Measurements from ENCODE around the gene MFNG. TPM values are rescaled to one million over a fixed set of nuclear protein-coding genes. Genes with fewer than 3 reads are reported as not detected.

The MFNG gene
- total RNA-seq, 1 donor from 2014 or later = 97.7 TPM

GRCh38 chr22:37427135-37427710 lies 59.0 kb downstream of the MFNG start, which contains the start of gene ELFN2:
Gene ELFN2 (minus strand): TSS chr22:37427479. CDS start chr22:37375534, 51,945 bp downstream.
- DNase-seq (ENCODE audit: low read depth in 2 of 2) = peak in 1 of 2 donors; percentile 37

- DNase-seq (ENCODE audit: low read depth in 2 of 2) = no peak
These were observed 59.5 kb downstream of the MFNG start for GRCh38 chr22:37426706-37427134.

GRCh38 chr22:37425800-37426705 lies 60.1 kb downstream of the MFNG start:
- DNase-seq (ENCODE audit: low read depth in 2 of 2) = peak in 1 of 2 donors; percentile 23

- no peak for DNase-seq (ENCODE audit: low read depth in 2 of 2)
These were observed 60.8 kb downstream of the MFNG start for GRCh38 chr22:37425369-37425768.

- no peak for DNase-seq (ENCODE audit: low read depth in 2 of 2)
These were observed 62.9 kb downstream of the MFNG start for GRCh38 chr22:37423283-37423682.

GRCh38 chr22:37421468-37421877 lies 64.7 kb downstream of the MFNG start:
- no peak for DNase-seq (ENCODE audit: low read depth in 2 of 2)

- peak in 1 of 2 donors; percentile 33 for DNase-seq (ENCODE audit: low read depth in 2 of 2)
These were observed 65.3 kb downstream of the MFNG start for GRCh38 chr22:37420686-37421467.

- DNase-seq (ENCODE audit: low read depth in 2 of 2) = no peak
These were observed 66.1 kb downstream of the MFNG start for GRCh38 chr22:37419969-37420685.

- DNase-seq (ENCODE audit: low read depth in 2 of 2) = no peak
These were observed 66.7 kb downstream of the MFNG start for GRCh38 chr22:37419370-37419968.

Other genes starting within 250 kb of the MFNG start
- gene RAC2, start 242.1 kb downstream of the MFNG start, total RNA-seq = 11.8 and 12.8 TPM in 2 replicates
- gene CYTH4, start 203.9 kb downstream of the MFNG start, total RNA-seq = 0.13 TPM in 2 replicates
- gene ELFN2, start 58.9 kb downstream of the MFNG start, total RNA-seq = under 0.01 TPM in 2 replicates
- gene CARD10, start 33.0 kb upstream of the MFNG start, total RNA-seq = 47.9 and 55.6 TPM in 2 replicates
- 6.8 and 14.8 TPM in 2 replicates for gene CDC42EP1, start 74.1 kb upstream of the MFNG start, total RNA-seq
- not detected in 2 replicates for gene LGALS2, start 93.7 kb upstream of the MFNG start, total RNA-seq
- gene GGA1, start 122.5 kb upstream of the MFNG start, total RNA-seq = 42.0 and 62.8 TPM in 2 replicates
- 0.89 and 1.3 TPM in 2 replicates for gene SH3BP1, start 153.3 kb upstream of the MFNG start, total RNA-seq
- 6.7 and 9.2 TPM in 2 replicates for gene PDXP, start 172.3 kb upstream of the MFNG start, total RNA-seq
- gene LGALS1, start 189.3 kb upstream of the MFNG start, total RNA-seq = 3,435 and 6,925 TPM in 2 replicates
- gene NOL12, start 200.0 kb upstream of the MFNG start, total RNA-seq = 15.9 and 17.6 TPM in 2 replicates
- 95.9 and 142 TPM in 2 replicates for gene TRIOBP, start 210.7 kb upstream of the MFNG start, total RNA-seq